HCT116 (cell line): Measurements from ENCODE around the gene IFNLR1.

Source experiments
- POLR2A ChIP-seq: IDR thresholded peaks from 2 replicates; pipeline ENCODE4 v1.7.0; 2011; ENCODE audit warnings: borderline replicate concordance; ENCODE audit not compliant: insufficient read depth, insufficient read length; ENCODE audit errors: extremely low read depth
- ZNF274 ChIP-seq: fragments of 200-500 bp; sonication (Bioruptor generic); IDR thresholded peaks from 2 replicates; pipeline ENCODE4 v1.6.1; 2014; ENCODE audit warnings: mild to moderate bottlenecking, low read depth, low read length, inconsistent platforms

DNA sequence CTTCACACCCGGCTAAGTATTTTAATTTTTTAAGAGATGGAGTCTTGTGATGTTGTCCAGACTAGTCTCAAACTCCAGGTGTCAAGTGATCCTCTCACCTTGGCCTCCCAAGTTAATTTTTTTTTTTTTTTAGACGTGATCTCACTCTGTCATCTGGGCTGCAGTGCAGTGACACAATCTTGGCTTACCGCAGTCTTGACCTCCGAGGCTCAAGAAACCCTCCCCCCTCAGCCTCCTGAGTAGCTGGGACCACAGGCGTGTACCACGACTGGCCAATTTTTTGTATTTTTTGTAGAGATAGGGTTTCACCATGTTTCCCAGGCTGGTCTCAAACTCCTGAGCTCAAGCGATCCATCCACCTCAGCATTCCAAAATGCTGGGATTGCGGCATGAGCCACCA, 11.7 kb upstream of the IFNLR1 start:
- TF ChIP-seq POLR2A (no peak), ZNF274 (no peak)
